Muscle of back (tissue), 11 donors: ENCODE results near the gene ACOT12. TPM values are rescaled to one million over a fixed set of nuclear protein-coding genes. Genes with fewer than 3 reads are reported as not detected.
A peak's percentile ranks its signal among the peaks of the same experiment; 100 is the strongest.
"Not testable (repeated sequence)": the region's sequence is repeated elsewhere in the genome, so short reads cannot be mapped to it uniquely, and the experiment has no call there.

Experiments
- DNase-seq, 3 donors: peaks; one replicate each; pipeline versions ENCODE4 v3.0.0 to v3.0.0-alpha.2; 2013
- polyA plus RNA-seq, 10 donors: library from polyadenylated mRNA; unstranded; fragments of 120-200 nt; gene quantifications; one replicate each; pipeline ENCODE4 v1.2.1, GENCODE V29; 2013; ENCODE audit not compliant: insufficient read length in 10 of 10

Gene ACOT12
- polyA plus RNA-seq, 10 donors: 0.15 to 0.57 (median 0.20) TPM; not detected in 3

DNA sequence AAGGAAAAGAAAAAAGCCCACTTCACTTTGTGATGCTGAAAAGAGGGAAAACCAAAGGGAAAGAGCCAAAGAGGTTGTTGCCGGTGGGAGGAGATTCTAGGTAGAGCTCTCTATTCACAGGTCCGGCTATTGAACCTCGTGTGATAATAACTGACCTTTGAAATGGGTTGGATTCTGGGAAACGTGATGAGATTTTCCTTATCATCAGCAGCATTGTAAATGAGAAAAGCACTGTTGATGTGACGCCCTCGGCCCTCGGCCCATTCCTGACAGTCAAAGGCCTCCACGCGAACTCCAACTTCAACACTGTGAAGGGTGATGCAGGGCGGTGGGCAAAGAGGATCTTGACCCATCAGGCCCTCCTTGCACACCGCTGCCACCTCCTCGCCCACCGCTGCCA lies 49.2 kb downstream of the ACOT12 start:
- DNase-seq: no peak

DNA sequence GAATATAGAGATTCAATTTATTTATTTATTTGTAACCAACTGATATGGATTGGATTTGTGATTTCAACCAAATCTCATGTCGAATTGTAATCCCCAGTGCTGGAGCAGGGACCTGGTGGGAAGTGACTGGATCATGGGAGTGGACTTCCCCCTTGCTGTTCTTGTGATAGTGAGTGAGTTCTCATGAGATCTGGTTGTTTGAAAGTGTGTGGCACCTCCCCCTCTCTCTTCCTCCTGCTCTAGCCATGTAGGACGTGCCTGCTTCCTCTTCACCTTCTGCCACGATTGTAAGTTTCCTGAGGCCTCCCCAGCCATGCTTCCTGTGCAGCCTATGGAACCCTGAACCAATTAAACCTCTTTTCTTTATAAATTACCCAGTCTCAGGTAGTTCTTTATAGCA lies 55.7 kb downstream of the ACOT12 start:
- DNase-seq: not testable (repeated sequence)

DNA sequence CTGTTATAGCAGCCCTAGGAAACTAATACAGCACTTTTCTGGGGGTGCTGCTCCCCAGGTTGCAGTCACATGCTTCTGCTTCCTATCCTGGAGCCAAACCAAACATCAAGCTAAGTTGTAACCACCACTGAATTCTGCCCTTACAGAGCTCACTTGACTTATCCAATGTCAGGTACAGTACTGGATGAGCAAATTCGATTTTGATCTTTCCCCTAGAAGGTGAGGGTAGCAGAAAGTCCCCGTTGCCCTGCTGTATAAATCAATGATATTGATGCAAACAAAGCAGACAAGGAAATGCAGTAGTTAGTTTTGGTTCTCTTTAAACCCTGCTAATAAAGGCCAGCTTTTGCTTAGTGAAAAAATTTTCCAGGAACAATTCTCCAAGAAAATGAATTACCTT lies 56.1 kb downstream of the ACOT12 start:
- no peak for DNase-seq

DNA sequence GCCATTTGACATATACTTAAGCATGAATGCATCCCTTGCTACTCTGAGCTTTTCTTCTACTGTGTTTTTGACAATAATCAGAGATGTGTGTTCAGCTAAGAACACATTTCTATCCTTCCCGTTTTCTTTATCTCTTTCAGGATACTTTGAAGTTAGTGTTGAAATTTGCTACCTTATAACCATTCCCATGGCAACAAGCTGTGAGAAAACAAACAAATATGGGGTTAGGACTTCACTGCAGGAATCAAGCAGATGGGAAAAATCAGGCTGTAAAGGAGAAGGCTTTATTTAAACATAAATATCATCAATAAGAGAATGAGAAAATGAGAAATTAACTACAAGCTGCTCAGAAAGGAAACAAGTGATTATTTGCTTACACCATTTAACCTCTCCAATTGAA lies 57.4 kb downstream of the ACOT12 start:
- DNase-seq: no peak

DNA sequence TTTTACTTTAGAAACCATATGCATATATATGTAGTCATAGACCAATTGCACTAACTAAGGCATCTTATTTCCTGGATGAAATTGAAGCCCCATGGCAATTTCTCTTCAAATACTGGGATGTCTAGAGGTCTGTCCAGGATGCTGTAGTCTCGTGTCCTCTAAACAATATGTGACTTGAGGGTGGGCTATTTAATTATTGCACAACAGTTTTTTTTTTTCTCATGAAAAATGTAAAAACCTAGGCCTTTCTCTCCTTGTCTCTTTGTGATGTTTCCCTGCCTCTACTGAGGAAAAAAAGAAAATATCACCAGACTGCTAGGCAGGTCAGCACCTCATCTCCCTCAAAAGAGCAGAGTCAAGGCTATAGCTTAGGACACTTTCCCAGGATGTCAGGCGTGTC lies 58.0 kb downstream of the ACOT12 start:
- no peak for DNase-seq

DNA sequence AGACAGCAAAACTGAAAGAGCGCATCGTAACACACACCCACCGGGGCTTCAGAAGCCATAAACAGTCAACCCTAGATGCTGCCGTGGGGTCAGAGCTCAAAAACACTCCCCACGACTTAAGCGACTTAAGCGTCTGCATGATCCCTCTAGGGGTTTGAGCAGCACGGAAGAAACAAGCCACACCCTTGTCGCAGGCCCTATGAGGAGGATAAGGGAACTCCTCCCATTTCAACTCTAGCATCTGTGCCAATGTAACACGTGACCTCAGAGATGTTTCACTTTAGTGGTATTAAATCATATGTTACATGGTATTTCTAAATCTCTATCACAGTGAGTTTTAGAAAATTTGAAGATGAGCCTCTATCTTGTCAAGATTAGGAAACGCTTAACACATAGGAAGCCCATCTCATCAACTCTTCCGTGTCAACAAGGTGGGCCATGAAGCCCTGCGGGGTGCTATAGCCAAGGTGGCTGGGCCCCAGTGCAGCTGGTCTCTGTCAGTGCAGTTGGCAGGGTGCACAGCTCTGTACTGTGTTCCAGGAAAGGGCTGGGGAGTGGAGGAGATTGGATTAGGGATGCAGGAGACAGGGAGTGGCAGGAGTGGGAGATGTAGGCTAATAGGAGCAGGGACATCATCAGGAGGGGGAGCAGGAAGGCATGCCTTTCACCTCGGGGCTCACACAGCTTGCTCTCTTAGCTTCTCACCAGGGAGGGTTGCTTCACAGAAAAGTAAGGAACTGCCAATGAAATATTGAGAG lies 59.5 kb downstream of the ACOT12 start:
- DNase-seq: peak in 1 of 3 donors; percentile 11

DNA sequence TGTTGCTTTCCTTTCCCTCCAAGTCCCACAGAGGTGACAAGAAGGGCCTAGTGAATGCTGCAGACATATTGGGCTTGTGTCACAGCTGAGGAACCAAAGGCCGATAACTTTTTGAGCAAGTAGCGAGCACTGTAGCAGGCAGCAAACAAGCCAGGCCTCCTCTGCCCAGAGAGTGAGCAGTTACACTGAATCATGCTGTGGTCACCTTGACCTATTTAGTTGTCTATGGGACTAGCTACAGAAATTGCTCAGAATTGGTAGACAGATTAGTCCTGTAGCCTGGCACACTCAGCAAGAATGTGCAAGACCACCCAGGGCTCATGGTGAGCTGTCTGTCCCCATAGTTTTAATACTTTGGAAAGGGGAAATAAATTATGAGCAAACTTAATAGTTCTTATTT lies 67.4 kb downstream of the ACOT12 start:
- DNase-seq: no peak

DNA sequence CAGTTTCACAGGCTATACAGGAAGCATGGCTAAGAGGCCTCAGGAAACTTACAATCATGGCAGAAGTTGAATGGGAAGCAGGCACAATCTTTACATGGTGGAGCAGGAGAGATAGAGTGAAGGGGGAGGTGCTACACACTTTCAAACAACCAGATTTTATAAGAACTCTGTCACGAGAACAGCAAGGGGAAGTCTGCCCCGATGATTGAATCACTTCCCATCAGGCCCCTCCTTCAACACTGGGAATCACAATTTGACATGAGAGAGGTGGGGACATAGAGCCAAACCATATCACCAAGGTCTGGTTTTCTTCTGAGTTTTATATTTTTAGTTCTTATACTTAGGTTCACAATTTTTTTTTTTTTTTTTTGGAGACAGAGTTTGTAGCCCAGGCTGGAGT lies 76.4 kb downstream of the ACOT12 start:
- no peak for DNase-seq

DNA sequence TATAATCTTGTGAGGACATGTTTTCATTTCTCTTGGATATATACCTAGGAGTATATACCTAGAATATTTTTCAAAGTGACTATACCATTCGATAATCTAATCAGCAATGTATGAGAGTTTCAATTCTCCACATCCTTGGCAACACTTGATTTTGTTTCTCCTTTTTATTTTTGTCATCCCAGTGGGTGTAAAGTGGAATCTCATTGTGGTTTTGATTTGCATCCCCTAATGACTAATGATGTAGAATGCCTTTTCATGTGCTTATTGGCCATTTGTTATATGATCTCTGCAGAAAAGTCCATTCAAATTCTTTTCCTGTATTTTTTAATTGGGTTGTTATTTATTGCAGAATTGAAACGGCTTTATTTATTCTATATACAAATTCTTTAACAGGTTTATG lies 77.4 kb downstream of the ACOT12 start:
- no peak for DNase-seq

DNA sequence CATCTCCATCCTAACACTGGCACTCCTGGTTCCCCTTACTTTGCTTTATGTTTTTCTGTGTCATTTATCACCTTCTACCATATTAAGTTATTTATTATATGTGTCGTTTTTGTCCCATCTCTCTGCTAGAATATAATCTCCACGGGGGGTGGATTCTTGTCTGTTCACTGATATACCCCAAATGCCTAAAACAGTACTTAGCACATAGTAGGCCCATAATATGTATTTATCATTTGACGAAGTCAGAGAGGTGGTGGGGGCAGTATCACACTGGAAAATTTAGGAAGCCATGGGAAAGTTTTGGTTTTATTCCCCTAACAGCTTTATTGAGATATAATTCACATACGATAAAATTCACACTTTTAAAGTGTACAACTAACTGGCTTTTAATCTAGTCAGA lies 78.1 kb downstream of the ACOT12 start:
- DNase-seq: no peak

DNA sequence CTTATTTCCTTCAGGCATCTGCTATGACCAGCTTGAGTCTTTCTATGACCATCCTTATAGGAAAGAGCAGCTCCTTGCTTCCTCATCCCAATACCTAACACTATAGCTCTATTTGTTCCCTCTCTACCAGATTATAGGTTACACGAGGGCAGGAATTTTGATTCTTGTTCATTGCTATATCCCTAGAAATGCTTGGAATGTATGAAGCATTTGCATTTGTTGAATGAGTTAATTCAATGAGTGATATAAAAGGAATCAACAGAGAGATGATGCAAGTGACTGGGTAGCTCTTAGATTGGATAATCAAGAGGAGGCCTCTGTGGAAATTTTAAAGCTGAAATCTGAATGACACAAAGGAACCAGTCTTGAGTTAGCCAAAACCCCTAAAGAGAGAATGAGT lies 78.6 kb downstream of the ACOT12 start:
- DNase-seq: peak in 1 of 3 donors; percentile 37

DNA sequence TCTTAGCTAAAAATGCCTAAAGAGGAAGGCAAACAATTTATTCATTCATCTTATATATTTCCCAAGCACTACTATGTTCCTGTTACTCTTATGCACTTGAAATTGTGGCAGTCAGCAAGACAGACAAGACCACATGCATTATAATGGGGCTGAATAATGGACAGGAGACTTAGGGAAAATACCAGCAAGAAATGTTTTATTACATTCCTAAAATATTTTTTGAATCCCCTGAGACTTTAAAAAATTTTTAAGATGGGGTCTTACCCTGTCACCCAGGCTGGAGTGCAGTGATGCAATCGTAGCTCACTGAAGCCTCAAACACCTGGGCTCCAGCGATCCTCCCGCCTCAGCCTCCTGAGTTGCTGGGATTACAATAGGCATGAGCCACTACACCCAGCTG lies 79.4 kb downstream of the ACOT12 start:
- DNase-seq: no peak

DNA sequence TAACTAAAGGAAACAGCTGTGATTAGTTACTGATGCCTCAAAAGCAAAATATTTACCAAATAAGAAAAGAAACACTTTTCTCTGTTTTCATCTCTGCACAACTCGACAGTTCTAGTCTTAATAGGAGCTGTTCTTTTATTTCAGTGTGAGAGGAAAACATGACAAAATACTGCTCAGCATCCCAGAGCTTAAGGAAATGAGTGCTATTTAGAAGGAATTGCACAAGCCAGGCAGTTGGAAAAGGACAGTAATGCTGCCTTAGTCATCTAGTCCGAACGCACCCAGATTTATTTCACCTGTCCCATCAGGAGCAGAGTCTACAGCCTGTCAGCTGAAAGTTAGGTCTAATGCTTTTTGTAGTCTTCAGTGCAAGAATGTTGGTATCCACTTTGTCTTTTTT lies 80.2 kb downstream of the ACOT12 start:
- no peak for DNase-seq

DNA sequence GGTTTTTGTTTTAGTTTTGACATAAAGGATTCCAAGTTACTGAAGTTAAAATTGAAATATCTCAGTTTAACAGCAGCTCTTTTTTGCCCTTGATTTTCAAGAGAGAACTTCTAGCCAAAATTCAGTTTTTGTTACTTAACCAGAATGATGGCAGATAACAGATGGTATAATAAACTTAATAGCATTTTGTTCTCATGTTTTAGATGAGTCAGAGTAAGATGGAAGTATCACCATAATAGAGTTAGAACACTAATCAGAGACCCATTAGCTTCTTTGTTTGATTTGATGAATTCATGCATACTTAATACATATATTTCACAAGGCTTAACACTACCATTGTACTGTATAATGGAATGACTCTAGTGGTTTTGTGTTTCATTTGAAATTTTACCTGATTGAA lies 80.7 kb downstream of the ACOT12 start:
- DNase-seq: no peak

DNA sequence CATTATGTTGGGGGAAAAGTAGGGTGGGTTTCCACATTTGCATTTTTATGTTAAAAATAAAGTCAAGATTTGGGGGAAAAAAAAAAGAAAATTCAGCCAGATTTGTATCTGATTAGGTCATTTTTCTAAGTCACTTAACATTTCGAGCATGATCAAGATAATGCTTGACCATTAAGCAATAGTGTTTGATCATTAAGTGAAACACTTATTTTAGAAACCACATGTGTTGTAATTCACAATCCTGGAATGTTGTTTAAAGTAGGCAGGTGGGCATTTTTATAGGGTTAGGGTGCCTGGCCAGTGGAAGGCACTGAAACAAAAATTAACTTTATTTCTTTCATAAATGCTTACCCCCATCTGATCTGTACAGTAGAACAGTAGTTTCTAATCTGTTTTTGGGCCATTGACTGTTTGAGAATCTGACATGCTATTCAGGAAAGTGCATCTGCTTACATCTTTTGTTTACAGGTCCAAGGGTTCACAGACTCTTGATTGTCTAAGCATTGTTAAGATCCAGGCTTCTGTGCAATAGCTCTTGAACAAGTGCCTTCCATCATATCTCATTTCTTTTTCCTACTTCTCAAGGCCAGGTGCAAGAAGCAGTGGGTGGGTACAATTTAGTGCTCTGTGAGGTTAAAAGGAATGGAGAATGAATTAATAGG lies 83.4 kb downstream of the ACOT12 start:
- DNase-seq: no peak

DNA sequence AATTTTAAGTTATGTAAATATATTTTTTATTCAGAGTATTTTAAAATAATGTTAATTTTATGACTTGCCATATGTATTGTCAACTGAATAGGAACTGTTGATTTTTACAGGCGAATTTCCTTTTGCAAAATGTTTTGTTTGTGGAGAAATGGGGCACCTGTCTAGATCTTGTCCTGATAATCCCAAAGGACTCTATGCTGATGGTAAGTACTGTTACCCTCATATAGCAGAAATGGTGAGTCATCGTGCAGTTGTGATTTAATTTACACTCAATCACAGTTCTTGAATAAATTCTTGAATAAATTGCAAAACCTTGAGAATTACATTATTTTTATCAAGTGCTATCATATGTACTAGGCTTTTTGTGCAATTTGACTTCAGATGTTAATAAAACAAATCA lies 85.1 kb downstream of the ACOT12 start:
- DNase-seq: no peak

DNA sequence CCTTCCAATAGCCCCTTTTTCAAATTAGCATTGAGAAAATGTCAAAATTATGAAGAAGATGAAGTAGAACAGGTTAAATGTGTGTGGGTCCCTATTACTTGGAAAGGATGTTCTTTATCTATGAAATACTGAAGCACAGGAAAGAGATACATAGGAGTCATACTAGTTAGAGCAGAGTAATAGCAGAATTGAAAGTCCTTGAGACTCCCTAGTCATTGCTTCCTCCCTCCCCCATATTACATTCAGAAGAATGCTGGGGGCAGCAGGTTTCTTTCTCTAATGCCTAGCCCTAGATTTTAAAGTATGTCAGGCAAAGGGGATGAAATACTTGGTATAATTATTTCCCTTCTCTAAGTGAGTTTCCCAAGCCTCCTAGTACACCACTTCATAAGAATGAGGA lies 88.1 kb downstream of the ACOT12 start:
- DNase-seq: no peak

DNA sequence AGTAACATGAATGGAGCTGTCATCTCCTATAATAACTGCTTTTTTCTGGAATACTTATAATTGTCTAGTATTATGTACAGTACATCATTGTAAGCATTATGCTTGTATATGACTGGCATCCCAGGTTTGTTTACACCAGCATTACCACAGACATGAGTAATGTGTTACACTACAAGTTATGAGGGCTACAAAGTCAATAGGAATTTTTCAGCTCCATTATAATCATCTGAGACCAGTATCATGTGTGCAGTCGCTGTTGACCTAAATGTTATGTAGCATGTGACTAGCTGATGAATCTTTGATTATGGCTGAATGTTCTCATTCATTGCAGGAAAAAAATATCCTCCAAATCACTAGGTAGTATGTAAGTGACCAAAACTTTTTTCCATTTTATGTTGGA lies 90.4 kb downstream of the ACOT12 start:
- no peak for DNase-seq

DNA sequence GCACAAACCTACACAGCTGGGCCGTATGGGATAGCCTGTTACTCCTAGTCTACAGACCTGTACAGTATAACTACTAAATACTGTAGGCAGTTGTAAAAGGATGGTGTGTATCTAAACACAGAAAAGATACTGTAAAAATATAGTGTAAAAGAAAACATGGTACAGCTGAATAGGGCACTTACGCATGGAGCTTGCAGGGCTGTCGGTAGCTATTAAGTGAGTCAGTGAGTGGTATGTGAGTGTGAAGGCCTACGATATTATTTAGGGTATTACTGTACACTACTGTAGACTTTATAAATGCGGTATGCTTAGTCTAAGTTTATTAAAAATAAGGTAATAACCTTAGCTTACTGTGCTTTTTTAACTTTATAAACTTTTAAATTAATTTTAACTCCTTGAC lies 91.3 kb downstream of the ACOT12 start:
- no peak for DNase-seq

DNA sequence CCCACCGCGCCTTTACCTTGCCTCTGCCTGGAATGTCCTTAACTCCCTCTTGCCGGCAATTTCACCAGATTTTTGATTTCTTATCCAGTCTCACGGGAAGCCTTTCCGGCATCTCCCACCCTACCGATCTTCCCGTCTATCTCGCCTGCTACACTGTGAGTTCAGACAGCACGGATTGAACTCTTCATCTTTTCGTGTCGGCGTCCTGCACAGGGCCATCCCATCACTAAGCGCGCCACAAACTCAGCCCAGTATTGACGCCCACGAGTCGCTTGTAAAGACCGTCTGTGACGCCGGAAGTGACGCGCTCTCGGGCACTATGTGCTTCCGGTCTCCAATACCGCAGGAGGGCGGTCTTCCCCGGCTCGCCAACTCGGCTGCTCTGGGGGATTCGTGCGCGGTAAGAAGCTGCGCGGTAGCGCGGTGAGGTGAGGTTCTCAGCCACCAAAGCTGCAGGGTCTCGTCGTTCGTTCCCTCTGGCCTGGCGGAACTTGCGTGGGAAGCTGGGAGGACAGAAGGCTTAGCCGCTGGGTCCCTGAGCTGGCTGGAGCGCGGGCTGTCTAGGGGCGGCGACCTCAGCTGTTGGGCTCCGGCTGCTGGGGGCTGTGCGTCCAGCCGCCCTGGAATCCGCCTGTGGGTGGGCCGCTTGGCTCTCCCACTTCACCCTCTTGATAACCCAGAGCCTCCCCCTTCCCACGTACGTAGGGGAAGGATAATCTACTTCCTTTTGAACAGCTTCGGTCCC lies 92.5 kb downstream of the ACOT12 start, which contains the start of gene ZCCHC9:
Gene ZCCHC9, plus strand, starts transcription at position 317 of the 745 bp plus-strand sequence. CDS start 3,171 bp downstream, outside the sequence.
- peak; percentile 96 to 98 (median 97) for DNase-seq

DNA sequence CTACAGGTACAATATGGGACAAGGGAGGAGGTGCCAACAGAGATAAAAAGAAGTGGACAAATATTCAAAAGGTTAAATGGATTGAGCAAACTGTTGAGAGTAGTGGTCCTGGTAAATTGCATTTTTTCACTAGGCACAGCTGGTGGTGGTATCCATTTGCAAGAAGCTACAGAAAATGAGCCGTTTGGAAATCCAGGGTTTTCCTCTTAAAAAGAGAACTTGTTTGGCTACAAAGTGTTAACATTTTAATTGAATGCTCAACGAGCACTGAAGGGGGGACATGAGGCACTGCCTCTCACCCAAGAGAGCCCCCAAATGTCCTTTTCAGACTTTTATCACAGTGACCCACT lies 93.0 kb downstream of the ACOT12 start:
- no peak for DNase-seq

DNA sequence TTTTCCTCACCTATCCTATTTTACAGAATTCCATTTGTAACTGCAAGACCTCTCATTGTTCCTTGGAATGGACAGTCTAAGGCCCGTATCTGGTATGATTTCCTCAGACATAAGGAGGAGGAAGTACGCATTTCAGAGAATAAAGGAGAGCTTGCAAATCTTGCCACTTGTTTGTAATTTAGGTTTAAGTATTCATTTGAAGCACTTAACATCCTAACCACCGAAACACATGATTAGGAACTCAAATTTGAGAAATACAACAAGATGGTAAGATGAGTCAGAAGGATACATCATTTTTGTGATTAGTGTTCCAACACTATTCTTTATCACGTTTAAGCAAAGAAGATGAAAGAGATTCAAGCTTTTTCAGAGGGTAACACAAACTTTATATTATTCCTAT lies 96.4 kb downstream of the ACOT12 start:
- no peak for DNase-seq

DNA sequence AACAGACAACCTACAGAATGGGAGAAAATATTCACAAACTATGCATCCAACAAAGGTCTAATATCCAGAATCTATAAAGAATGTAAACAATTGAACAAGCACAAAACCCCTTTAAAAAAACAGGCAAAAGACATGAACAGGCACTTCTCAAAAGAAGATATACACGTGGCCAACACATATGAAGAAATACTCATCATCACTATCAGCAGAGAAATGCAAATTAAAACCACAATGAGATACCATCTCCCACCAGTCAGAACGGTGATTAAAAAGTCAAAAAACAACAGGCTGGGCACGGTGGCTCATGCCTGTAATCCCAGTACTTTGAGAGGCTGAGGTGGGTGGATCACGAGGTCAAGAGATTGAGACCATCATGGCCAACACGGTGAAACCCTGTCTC lies 99.9 kb downstream of the ACOT12 start:
- not testable (repeated sequence) for DNase-seq
